ENCODE data around the gene RPRD1B. TPM values are rescaled to one million over a fixed set of nuclear protein-coding genes. Genes with fewer than 3 reads are reported as not detected.

Gene RPRD1B
- total and polyA plus RNA-seq, 2 donors (not counting 3 experiments of a cell fraction or from before 2014, with no cell fraction given): 13.0 to 29.3 TPM

GRCh38 chr20:38130687-38131587 is 97.4 kb downstream of the RPRD1B start:
- ChIA-PET CTCF (interaction anchor here (0.6 to 8.4 kb wide), 6 partner anchors 17 to 229 kb away, joined by 3 to 104 read pairs (median 4); no protein-coding TSS in a partner anchor), POLR2A (no interaction called here)
- H3K27me3 ChIP-seq (ENCODE audit: control insufficient read depth in 2 of 2, insufficient read depth in 2 of 2, low read length in 2 of 2): no peaks in the 10 kb centered on the region
- intact Hi-C loops (cut with micrococcal nuclease): no loop called here
- TF ChIP-seq GATA2 (IDR thresholded peaks at IDR 0.05; ENCODE audit: insufficient read depth, insufficient read length, low read depth, low read length): no peak
- TF ChIP-seq POLR2A (IDR thresholded peaks at IDR 0.05; ENCODE audit: low read depth, low read length): peak; percentile 77
- no peak for TF ChIP-seq MYC (IDR thresholded peaks at IDR 0.05; ENCODE audit: low read depth, low read length)
- no peak for TF ChIP-seq JUN (IDR thresholded peaks at IDR 0.05; ENCODE audit: borderline replicate concordance, insufficient read depth, insufficient read length, low read depth)
- TF ChIP-seq CTCF (IDR thresholded peaks at IDR 0.05; ENCODE audit: extremely low read depth in 1 of 2, insufficient read depth in 1 of 2, low read depth in 1 of 2, low read length in 2 of 2): no peak
- TF ChIP-seq POLR2AphosphoS5 (IDR thresholded peaks at IDR 0.05; ENCODE audit: insufficient read depth, low read depth, low read length): peak; percentile 69
- no peak for TF ChIP-seq FOS (IDR thresholded peaks at IDR 0.05; ENCODE audit: borderline replicate concordance, insufficient read depth, low read length)
- TF ChIP-seq EZH2 (IDR thresholded peaks at IDR 0.05; ENCODE audit: borderline replicate concordance, low read depth, low read length, severe bottlenecking): no peak
- no peak for TF ChIP-seq MAX (IDR thresholded peaks at IDR 0.05; ENCODE audit: insufficient read depth, insufficient read length)
- peaks cover 59% of the 10 kb centered on the region for H3K4me1 ChIP-seq (ENCODE audit: control insufficient read depth, extremely low read depth, insufficient read depth, low read length)
- H3K9me1 ChIP-seq (replicated peaks; ENCODE audit: control insufficient read depth, extremely low read depth, insufficient read depth, low read length): no peaks in the 10 kb centered on the region
- H3K9ac ChIP-seq (replicated peaks; ENCODE audit: extremely low read depth, insufficient read depth, low read length): no peak overlapping the region
- H3K27ac ChIP-seq (ENCODE audit: insufficient read depth, low read depth, low read length): no peak overlapping the region
- no peaks in the 10 kb centered on the region for H3K79me2 ChIP-seq (ENCODE audit: control insufficient read depth, insufficient read depth, low read length)
- H2AFZ ChIP-seq (ENCODE audit: low read depth, low read length): no peak overlapping the region
- H4K20me1 ChIP-seq (replicated peaks; ENCODE audit: control insufficient read depth, extremely low read depth, insufficient read depth, low read length): no peaks in the 10 kb centered on the region
- no TSS peak for BruUV-seq (replicated peaks)
- H3K4me2 ChIP-seq (ENCODE audit: insufficient read depth, low read length): no peak overlapping the region
- dilution Hi-C loops (cut with MboI; ENCODE audit: extremely low pct_ligation_motif_present, low sequenced_read_pairs): no loop called here
- H3K36me3 ChIP-seq (ENCODE audit: control insufficient read depth in 2 of 2, extremely low read depth in 1 of 2, insufficient read depth in 2 of 2, low read length in 2 of 2): peaks cover 24 to 47% of the 10 kb centered on the region in 2 experiments
- no peaks in the 10 kb centered on the region for H3K9me3 ChIP-seq (replicated peaks; ENCODE audit: control insufficient read depth, insufficient read depth, low read length)
- no peak for DNase-seq (ENCODE audit: low read depth, low spot score)
- no peak overlapping the region for H3K4me3 ChIP-seq (replicated peaks in 1 of 3; ENCODE audit: insufficient read depth in 1 of 3, low read depth in 1 of 3, low read length in 3 of 3)
- FAIRE-seq: no peak
